Measurements from ENCODE around the gene CDH4. TPM values are rescaled to one million over a fixed set of nuclear protein-coding genes. Genes with fewer than 3 reads are reported as not detected.

CDH4 gene
- total and polyA plus RNA-seq, 9 of the 15 experiments (the other 6 are each of a cell fraction or from before 2014, with no cell fraction given): 0.04 TPM; not detected in 8

DNA sequence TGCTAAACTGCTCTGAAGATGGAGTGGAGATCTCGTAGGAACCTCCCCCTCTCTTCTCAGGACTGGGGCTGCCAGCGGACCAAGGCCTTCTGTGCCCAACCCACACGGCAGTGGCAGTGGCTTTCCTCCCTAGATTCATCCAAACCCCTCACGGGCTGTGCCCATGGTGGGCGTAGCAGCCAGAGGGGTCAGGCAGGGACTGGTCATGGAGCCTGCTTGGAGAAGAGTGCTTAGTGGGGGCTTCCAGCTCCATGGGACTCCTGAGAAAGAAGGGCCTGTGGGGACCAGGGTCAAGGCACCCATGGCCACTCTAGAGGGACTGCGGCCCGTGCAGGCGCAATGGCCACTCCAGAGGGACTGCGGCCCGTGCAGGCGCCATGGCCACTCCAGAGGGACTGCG, 727.0 kb downstream of the CDH4 start:
- Histone ChIP-seq H3K9ac (ENCODE audit: insufficient read depth in 1 of 2, low read depth in 2 of 2, low read length in 2 of 2) (no peak overlapping the region), H3K79me2 (ENCODE audit: control insufficient read depth, insufficient read depth, low read length) (peaks cover 9% of the 10 kb centered on the region; the same call in 1 of the 3 replicates), H4K20me1 (replicated peaks; ENCODE audit: control insufficient read depth, insufficient read depth, low read length) (0 out of 2 replicates have a peak, but pooled peaks cover 5% of the 10 kb centered on the region), H3K4me3 (no peak overlapping the region), H3K36me3 (ENCODE audit: control insufficient read depth, insufficient read depth, low read length) (peaks cover 27% of the 10 kb centered on the region; the same call in 1 of the 3 replicates), H3K9me1 (ENCODE audit: control insufficient read depth, insufficient read depth, low read length) (no peaks in the 10 kb centered on the region), H2AFZ (ENCODE audit: low read depth, low read length) (no peak overlapping the region), H3K27ac (ENCODE audit: extremely low read depth, low read depth, low read length) (no peak overlapping the region), H3K4me2 (ENCODE audit: insufficient read depth, low read length) (no peak overlapping the region), H3K9me3 (replicated peaks; ENCODE audit: control insufficient read depth, insufficient read depth, low read depth, low read length) (no peaks in the 10 kb centered on the region), H3K4me1 (replicated peaks in 1 of 2; ENCODE audit: control insufficient read depth in 2 of 2, insufficient read depth in 2 of 2, low read length in 2 of 2) (peaks cover 0 to 19% of the 10 kb centered on the region in 2 experiments; a peak in 1 of 5 replicates), H3K27me3 (ENCODE audit: control insufficient read depth in 2 of 2, insufficient read depth in 2 of 2, low read length in 2 of 2) (no peaks in the 10 kb centered on the region)
- in situ Hi-C loops (cut with MboI) (no loop called here), intact Hi-C loops (cut with micrococcal nuclease) (no loop called here)
- POLR2A ChIA-PET: no interaction called here
- 97% methylated on average over 5 of the region's 12 CpGs for WGBS (ENCODE audit: insufficient coverage, low coverage, missing lambda C conversion rate)
- no peak for DNase-seq (ENCODE audit: extremely low read depth in 1 of 4, low spot score in 3 of 4)
- FAIRE-seq: no peak
- BruUV-seq (replicated peaks): no TSS peak
- ATAC-seq: no peak
- TF ChIP-seq POU5F1 (IDR thresholded peaks at IDR 0.05; ENCODE audit: borderline replicate concordance, low read depth, low read length, partially characterized antibody) (no peak), MBD2 (IDR thresholded peaks at IDR 0.05; ENCODE audit: borderline replicate concordance, low read depth) (no peak), ZNF57 (CRISPR knock-in tag; IDR thresholded peaks at IDR 0.05) (no peak), FUS (optimal IDR thresholded peaks at IDR 0.05; ENCODE audit: low read depth, low read length) (no peak), U2AF1 (optimal IDR thresholded peaks at IDR 0.05; ENCODE audit: low read depth, low read length) (no peak)
- TF ChIP-seq, protein P1, sequence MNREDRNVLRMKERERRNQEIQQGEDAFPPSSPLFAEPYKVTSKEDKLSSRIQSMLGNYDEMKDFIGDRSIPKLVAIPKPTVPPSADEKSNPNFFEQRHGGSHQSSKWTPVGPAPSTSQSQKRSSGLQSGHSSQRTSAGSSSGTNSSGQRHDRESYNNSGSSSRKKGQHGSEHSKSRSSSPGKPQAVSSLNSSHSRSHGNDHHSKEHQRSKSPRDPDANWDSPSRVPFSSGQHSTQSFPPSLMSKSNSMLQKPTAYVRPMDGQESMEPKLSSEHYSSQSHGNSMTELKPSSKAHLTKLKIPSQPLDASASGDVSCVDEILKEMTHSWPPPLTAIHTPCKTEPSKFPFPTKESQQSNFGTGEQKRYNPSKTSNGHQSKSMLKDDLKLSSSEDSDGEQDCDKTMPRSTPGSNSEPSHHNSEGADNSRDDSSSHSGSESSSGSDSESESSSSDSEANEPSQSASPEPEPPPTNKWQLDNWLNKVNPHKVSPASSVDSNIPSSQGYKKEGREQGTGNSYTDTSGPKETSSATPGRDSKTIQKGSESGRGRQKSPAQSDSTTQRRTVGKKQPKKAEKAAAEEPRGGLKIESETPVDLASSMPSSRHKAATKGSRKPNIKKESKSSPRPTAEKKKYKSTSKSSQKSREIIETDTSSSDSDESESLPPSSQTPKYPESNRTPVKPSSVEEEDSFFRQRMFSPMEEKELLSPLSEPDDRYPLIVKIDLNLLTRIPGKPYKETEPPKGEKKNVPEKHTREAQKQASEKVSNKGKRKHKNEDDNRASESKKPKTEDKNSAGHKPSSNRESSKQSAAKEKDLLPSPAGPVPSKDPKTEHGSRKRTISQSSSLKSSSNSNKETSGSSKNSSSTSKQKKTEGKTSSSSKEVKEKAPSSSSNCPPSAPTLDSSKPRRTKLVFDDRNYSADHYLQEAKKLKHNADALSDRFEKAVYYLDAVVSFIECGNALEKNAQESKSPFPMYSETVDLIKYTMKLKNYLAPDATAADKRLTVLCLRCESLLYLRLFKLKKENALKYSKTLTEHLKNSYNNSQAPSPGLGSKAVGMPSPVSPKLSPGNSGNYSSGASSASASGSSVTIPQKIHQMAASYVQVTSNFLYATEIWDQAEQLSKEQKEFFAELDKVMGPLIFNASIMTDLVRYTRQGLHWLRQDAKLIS (CRISPR knock-in tag; IDR thresholded peaks at IDR 0.05): no peak
- CTCF ChIA-PET (ENCODE audit: low intra/inter-chr PET ratio): no interaction called here
